HepG2 (cell line): Measurements from ENCODE around the gene HES7. TPM values are rescaled to one million over a fixed set of nuclear protein-coding genes. Genes with fewer than 3 reads are reported as not detected.

Experiments
- BHLHE40 ChIP-seq: IDR thresholded peaks from 2 replicates; pipeline ENCODE4 v1.6.1; 2011; ENCODE audit warnings: low read length, improper control_type of control experiment
- BRD4 ChIP-seq: sonication (generic); formaldehyde crosslinking; IDR thresholded peaks from 2 replicates; pipeline ENCODE4 v1.4.0; 2020; ENCODE audit warnings: missing genetic modification reagents
- EZH2 ChIP-seq: conservative IDR thresholded peaks from 2 replicates; pipeline ENCODE4 v1.6.1; 2012; ENCODE audit warnings: mild to moderate bottlenecking, low read depth, low read length, moderate library complexity
- HMGXB4 ChIP-seq, 2 experiments: sonication (generic) in 1 of 2; formaldehyde crosslinking in 1 of 2; IDR thresholded peaks; 2 replicates each; pipeline versions ENCODE4 v1.4.0 to v1.6.1; 2018 to 2020; ENCODE audit warnings: missing genetic modification reagents in 2 of 2, borderline replicate concordance in 1 of 2, low read depth in 1 of 2, mild to moderate bottlenecking in 1 of 2, missing biosample characterization in 1 of 2
- MYC ChIP-seq: sonication (generic); formaldehyde crosslinking; IDR thresholded peaks from 2 replicates; pipeline ENCODE4 v1.9.0; 2021; ENCODE audit warnings: missing genetic modification reagents, borderline replicate concordance
- NFATC3 ChIP-seq: sonication (generic); formaldehyde crosslinking; IDR thresholded peaks from 2 replicates; pipeline ENCODE4 v1.5.1; 2020; ENCODE audit warnings: mild to moderate bottlenecking, missing genetic modification reagents
- POLR2A ChIP-seq, 2 experiments: IDR thresholded peaks; 2 replicates each; pipeline ENCODE4 v1.6.1; 2011; ENCODE audit warnings: low read depth in 2 of 2, low read length in 2 of 2, mild to moderate bottlenecking in 1 of 2, moderate library complexity in 1 of 2; ENCODE audit not compliant: insufficient read depth in 1 of 2
- SNRNP70 ChIP-seq: fragments of 200-400 bp; formaldehyde crosslinking; IDR thresholded peaks from 2 replicates; pipeline ENCODE4 v1.6.1; 2017; ENCODE audit warnings: mild to moderate bottlenecking, low read depth, low read length, moderate library complexity
- TGIF2 ChIP-seq: IDR thresholded peaks from 2 replicates; pipeline ENCODE4 v1.6.1; 2016; ENCODE audit warnings: control low read depth, missing compliant biosample characterization
- TMF1 ChIP-seq: sonication (generic); formaldehyde crosslinking; IDR thresholded peaks from 2 replicates; pipeline ENCODE4 v1.8.1; 2022; ENCODE audit warnings: low read depth, missing genetic modification reagents
- ZBTB20 ChIP-seq: sonication (generic); formaldehyde crosslinking; IDR thresholded peaks from 2 replicates; pipeline ENCODE4 v1.8.1; 2023; ENCODE audit warnings: missing genetic modification reagents, low read depth, mild to moderate bottlenecking, borderline replicate concordance
- ZBTB42 ChIP-seq: sonication (generic); formaldehyde crosslinking; IDR thresholded peaks from 2 replicates; pipeline ENCODE4 v1.5.0; 2020; ENCODE audit warnings: mild to moderate bottlenecking, missing genetic modification reagents
- ZBTB8A ChIP-seq: sonication (generic); formaldehyde crosslinking; IDR thresholded peaks from 2 replicates; pipeline ENCODE4 v1.4.0; 2020; ENCODE audit warnings: mild to moderate bottlenecking, low read depth, missing genetic modification reagents, borderline replicate concordance
- ZFY ChIP-seq: sonication (generic); formaldehyde crosslinking; IDR thresholded peaks from 2 replicates; pipeline ENCODE4 v1.4.0; 2020; ENCODE audit warnings: missing genetic modification reagents
- ZNF10 ChIP-seq: sonication (generic); formaldehyde crosslinking; IDR thresholded peaks from 2 replicates; pipeline ENCODE4 v1.4.0; 2020; ENCODE audit warnings: mild to moderate bottlenecking, low read depth, missing genetic modification reagents, borderline replicate concordance
- ZNF253 ChIP-seq: sonication (generic); formaldehyde crosslinking; IDR thresholded peaks from 2 replicates; pipeline ENCODE4 v1.8.0; 2022; ENCODE audit warnings: mild to moderate bottlenecking, missing genetic modification reagents, borderline replicate concordance
- ZNF274 ChIP-seq: sonication (generic); formaldehyde crosslinking; IDR thresholded peaks from 2 replicates; pipeline ENCODE4 v1.5.1; 2020; ENCODE audit warnings: mild to moderate bottlenecking, missing genetic modification reagents
- ZNF484 ChIP-seq: sonication (generic); formaldehyde crosslinking; IDR thresholded peaks from 2 replicates; pipeline ENCODE4 v1.5.1; 2020; ENCODE audit warnings: mild to moderate bottlenecking, low read depth, missing genetic modification reagents, borderline replicate concordance
- ZNF567 ChIP-seq: sonication (generic); formaldehyde crosslinking; IDR thresholded peaks from 2 replicates; pipeline ENCODE4 v1.8.1; 2023; ENCODE audit warnings: mild to moderate bottlenecking, missing genetic modification reagents, borderline replicate concordance
- ZNF629 ChIP-seq: sonication (generic); formaldehyde crosslinking; conservative IDR thresholded peaks from 2 replicates; pipeline ENCODE4 v1.5.0; 2020; ENCODE audit warnings: missing genetic modification reagents
- ZNF75D ChIP-seq: sonication (generic); formaldehyde crosslinking; IDR thresholded peaks from 2 replicates; pipeline ENCODE4 v1.8.1; 2023; ENCODE audit warnings: missing genetic modification reagents, mild to moderate bottlenecking, borderline replicate concordance
- ZNF816 ChIP-seq: sonication (generic); formaldehyde crosslinking; IDR thresholded peaks from 2 replicates; pipeline ENCODE4 v1.8.0; 2022; ENCODE audit warnings: missing genetic modification reagents, mild to moderate bottlenecking, borderline replicate concordance
- ZNF878 ChIP-seq: sonication (generic); formaldehyde crosslinking; IDR thresholded peaks from 2 replicates; pipeline ENCODE4 v1.8.1; 2023; ENCODE audit warnings: mild to moderate bottlenecking, missing genetic modification reagents, moderate library complexity
- ZXDC ChIP-seq: sonication (generic); formaldehyde crosslinking; IDR thresholded peaks from 2 replicates; pipeline ENCODE4 v1.5.0; 2020; ENCODE audit warnings: mild to moderate bottlenecking, missing genetic modification reagents
- polyA plus RNA-seq, 8 experiments: library from polyadenylated mRNA; depleted of rRNA in 3 of 8; stranded (reverse) in 7 of 8; unstranded in 1 of 8; fragments of >200 nt; fragmentation: Illumina TruSeq in 4 of 8; extraction: Trizol in 4 of 8; gene quantifications; 2 replicates each; pipeline versions ENCODE4 v1.2.1 to v1.2.3, GENCODE V29; 2011 to 2016; ENCODE audit warnings: low read depth in 4 of 8, missing spikeins in 1 of 8, mixed read lengths in 1 of 8; ENCODE audit not compliant: insufficient read depth in 1 of 8
- total RNA-seq, 5 experiments: library from RNA; depleted of rRNA; stranded (reverse); fragments of >200 nt; fragmentation: Illumina TruSeq; extraction: Trizol; gene quantifications; 2 replicates each; pipeline ENCODE4 v1.2.3, GENCODE V29; 2016; ENCODE audit warnings: low read depth in 1 of 5
- TF ChIP-seq, protein P1 (sequence below): sonication (generic); formaldehyde crosslinking; IDR thresholded peaks from 2 replicates; pipeline ENCODE4 v1.5.1; 2020; ENCODE audit warnings: mild to moderate bottlenecking, missing genetic modification reagents, moderate library complexity

HES7 gene
- total and polyA plus RNA-seq, 2 of the 13 experiments (the other 11 are each of a cell fraction or from before 2014, with no cell fraction given): not detected

DNA sequence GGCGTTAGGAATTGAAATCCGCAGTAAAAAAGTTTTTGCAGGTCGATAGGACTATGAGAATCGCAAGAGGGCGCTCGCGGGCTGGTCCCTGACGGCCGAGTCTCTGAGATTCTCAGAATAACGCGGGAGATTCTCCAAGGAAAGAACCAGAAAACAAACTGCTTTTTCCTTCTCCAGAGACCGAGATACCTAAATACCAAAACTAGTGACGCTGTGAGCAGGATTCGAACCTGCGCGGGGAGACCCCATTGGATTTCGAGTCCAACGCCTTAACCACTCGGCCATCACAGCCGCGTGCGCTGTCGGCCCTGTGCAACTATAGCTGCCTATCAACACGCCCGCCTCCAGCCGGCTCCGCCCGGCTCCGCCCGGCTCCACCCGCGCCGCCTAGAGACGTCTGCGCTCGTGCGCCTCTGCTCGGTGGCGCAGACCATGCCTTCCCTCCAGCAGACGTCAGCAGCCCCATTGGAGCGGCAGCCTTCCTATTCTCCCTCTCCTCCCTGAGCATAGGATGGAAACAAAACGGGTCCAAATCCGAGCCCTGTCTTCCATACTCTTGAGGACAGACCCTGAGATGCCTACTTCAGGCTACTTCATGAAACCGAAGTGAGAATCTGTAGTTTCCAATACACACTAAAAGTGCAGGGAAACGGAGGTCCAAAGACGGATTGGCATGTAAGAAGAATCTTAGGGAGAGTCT is 14.9 kb upstream of the HES7 start (continued):
- TF ChIP-seq ZXDC (CRISPR knock-in tag) (0 out of 2 replicates have a peak, but pooled peaks have one; percentile 74), ZNF816 (no peak), HMGXB4 (CRISPR knock-in tag; IDR thresholded peaks at IDR 0.05; ENCODE audit: borderline replicate concordance in 1 of 2, low read depth in 1 of 2) (peak; percentile 99 to 100), ZBTB42 (no peak), ZFY (no peak; the same call in 1 of the 2 replicates), ZNF253 (CRISPR knock-in tag) (no peak), ZNF878 (CRISPR knock-in tag) (peak; percentile 76; the same call in 1 of the 2 replicates), ZNF629 (CRISPR knock-in tag) (peak; percentile 66; the same call in 1 of the 2 replicates), ZNF484 (CRISPR knock-in tag) (no peak), ZBTB20 (CRISPR knock-in tag) (peak; percentile 59; the same call in 1 of the 2 replicates), ZNF567 (CRISPR knock-in tag) (no peak; the same call in 1 of the 2 replicates), BHLHE40 (peak; percentile 53; the same call in 1 of the 2 replicates), ZBTB8A (CRISPR knock-in tag) (no peak), TGIF2 (0 out of 2 replicates have a peak, but pooled peaks have one; percentile 14), ZNF10 (CRISPR knock-in tag) (no peak), MYC (CRISPR knock-in tag) (peak; percentile 85; the same call in 1 of the 2 replicates), POLR2A (IDR thresholded peaks at IDR 0.05; ENCODE audit: insufficient read depth in 1 of 2, low read depth in 2 of 2, low read length in 2 of 2) (no peak), ZNF274 (CRISPR knock-in tag) (no peak; the same call in 1 of the 2 replicates), TMF1 (CRISPR knock-in tag) (no peak; the same call in 1 of the 2 replicates), BRD4 (no peak), ZNF75D (CRISPR knock-in tag) (0 out of 2 replicates have a peak, but pooled peaks have one; percentile 39), NFATC3 (CRISPR knock-in tag) (no peak), SNRNP70 (no peak), EZH2 (no peak)
- TF ChIP-seq, protein P1, sequence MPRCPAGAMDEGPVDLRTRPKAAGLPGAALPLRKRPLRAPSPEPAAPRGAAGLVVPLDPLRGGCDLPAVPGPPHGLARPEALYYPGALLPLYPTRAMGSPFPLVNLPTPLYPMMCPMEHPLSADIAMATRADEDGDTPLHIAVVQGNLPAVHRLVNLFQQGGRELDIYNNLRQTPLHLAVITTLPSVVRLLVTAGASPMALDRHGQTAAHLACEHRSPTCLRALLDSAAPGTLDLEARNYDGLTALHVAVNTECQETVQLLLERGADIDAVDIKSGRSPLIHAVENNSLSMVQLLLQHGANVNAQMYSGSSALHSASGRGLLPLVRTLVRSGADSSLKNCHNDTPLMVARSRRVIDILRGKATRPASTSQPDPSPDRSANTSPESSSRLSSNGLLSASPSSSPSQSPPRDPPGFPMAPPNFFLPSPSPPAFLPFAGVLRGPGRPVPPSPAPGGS: no peak
